Right lobe of liver (tissue), 6 donors: ENCODE results near the gene CNTN3. TPM values are rescaled to one million over a fixed set of nuclear protein-coding genes. Genes with fewer than 3 reads are reported as not detected.

Source experiments
- ATAC-seq, 4 donors: fragments of 200-7000 bp; cut with Tn5 transposase; one replicate each; pipeline ENCODE4 v1.9.1; 2020; ENCODE audit warnings: mild to moderate bottlenecking in 4 of 4, moderate library complexity in 4 of 4
- DNase-seq, 3 donors: peaks; one replicate each; pipeline ENCODE4 v3.0.0-alpha.2; 2020
- H3K27ac ChIP-seq, 3 donors: fragments of 200-600 bp; one replicate each; pipeline ENCODE4 v1.8.0; 2022
- H3K27me3 ChIP-seq, 2 donors: fragments of 200-600 bp; one replicate each; pipeline ENCODE4 v1.8.0; 2022
- H3K36me3 ChIP-seq, 4 donors: fragments of 200-600 bp; sonication (generic) in 1 of 4; one replicate each; pipeline versions ENCODE4 v1.5.1 to v1.8.0; 2017 to 2022; ENCODE audit warnings: control low read depth in 1 of 4
- H3K4me1 ChIP-seq, 4 donors: fragments of 200-600 bp; sonication (generic) in 1 of 4; one replicate each; pipeline versions ENCODE4 v1.5.1 to v1.8.0; 2017 to 2022; ENCODE audit warnings: control low read depth in 1 of 4
- H3K4me3 ChIP-seq, 3 donors: fragments of 200-600 bp; one replicate each; pipeline ENCODE4 v1.8.0; 2022
- H3K9me3 ChIP-seq, 4 donors: fragments of 200-600 bp; sonication (generic) in 1 of 4; one replicate each; pipeline versions ENCODE4 v1.5.1 to v1.8.0; 2017 to 2022; ENCODE audit warnings: control low read depth in 1 of 4
- POLR2A ChIP-seq: fragments of 450-650 bp; IDR thresholded peaks from one replicate; pipeline ENCODE4 v1.6.1; 2017; ENCODE audit warnings: antibody characterized with exemption, mild to moderate bottlenecking
- WGBS: methylation state at CpG from one replicate; pipeline ENCODE4 v1.1.6; 2018; ENCODE audit warnings: low coverage, low lambda C conversion rate; ENCODE audit not compliant: insufficient coverage; ENCODE audit errors: missing lambda C conversion rate; 5-methylcytosine and 5-hydroxymethylcytosine counted together
- intact Hi-C, 2 donors: fragments of 100-400 bp; cut with DNase I; formaldehyde crosslinking; loops; one replicate each; pipeline versions ENCODE4 v1.11.2 to v1.14.1; 2022
- long read RNA-seq: library from polyadenylated mRNA; unstranded; transcript quantifications from one replicate; pipeline ENCODE4 v2.0.0, GENCODE V29; 2019
- total RNA-seq, 6 experiments: library from RNA; depleted of rRNA in 2 of 6; stranded (reverse); fragments of >200 nt in 2 of 6; fragmentation: NEBNext Ultra II Directional in 3 of 6; extraction: Animal tissue kit (Norgen Biotek cat#: 25700) in 3 of 6; gene quantifications; one replicate each; pipeline versions ENCODE4 v1.1.0 to v1.2.4, GENCODE V29; 2016 to 2023
- TF ChIP-seq, protein P1 (sequence below), 4 donors: fragments of 200-600 bp in 3 of 4; fragments of 450-650 bp in 1 of 4; IDR thresholded peaks; one replicate each; pipeline versions ENCODE4 v1.5.1 to v1.8.0; 2016 to 2022; ENCODE audit warnings: antibody characterized with exemption in 4 of 4, mild to moderate bottlenecking in 2 of 4
- donor health status: DM: no; HTN: yes; CAD: no.
- donor health status: DM: no; HTN: no; CAD: no.
- donor health status: DM: no; HTN: no; CAD: no.
- donor health status: DM: no; HTN: yes; CAD: no.
- donor health status: DM: no; HTN: yes; CAD: no.

CNTN3 gene
- 1 to 10 TPM; 2.3 to 6.2 (median 4.3) TPM for total RNA-seq
- long read RNA-seq: 0 reads

GRCh38 chr3:74614107-74614967, at the start of gene CNTN3:
Gene CNTN3 (minus strand): TSS chr3:74614659. CDS start chr3:74521112, 93,547 bp downstream.
- intact Hi-C loops: no loop called here

DNA sequence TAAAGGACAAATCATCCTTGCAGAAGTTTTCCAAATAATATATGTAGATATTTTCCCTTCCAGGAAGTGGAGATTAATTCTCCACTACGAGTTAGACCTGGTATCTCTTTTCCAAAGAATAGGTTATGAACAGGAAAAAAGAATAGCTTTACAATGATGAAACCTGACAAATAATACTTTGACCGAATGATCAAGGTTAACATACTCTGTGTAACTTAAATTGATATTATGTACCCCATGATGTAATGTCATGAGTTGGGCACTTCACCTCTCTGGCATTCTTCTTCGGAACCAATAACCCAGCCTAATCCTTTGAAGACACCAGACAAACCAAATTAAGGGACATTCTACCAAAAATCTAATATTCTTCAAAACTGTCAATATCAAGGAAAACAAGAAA, 48.7 kb upstream of the CNTN3 start:
- DNase-seq (no peak), ATAC-seq (peak in 2 of 4 donors; percentile 39 to 74)
- intact Hi-C loops: no loop called here
- Histone ChIP-seq H3K36me3 (no peaks in the 10 kb centered on the region), H3K4me3 (no peak overlapping the region), H3K27ac (no peak overlapping the region), H3K4me1 (no peaks in the 10 kb centered on the region), H3K27me3 (no peaks in the 10 kb centered on the region), H3K9me3 (no peaks in the 10 kb centered on the region)
- 33% methylated on average over 3 of the region's 3 CpGs for WGBS
- TF ChIP-seq POLR2A: no peak
- TF ChIP-seq, protein P1, sequence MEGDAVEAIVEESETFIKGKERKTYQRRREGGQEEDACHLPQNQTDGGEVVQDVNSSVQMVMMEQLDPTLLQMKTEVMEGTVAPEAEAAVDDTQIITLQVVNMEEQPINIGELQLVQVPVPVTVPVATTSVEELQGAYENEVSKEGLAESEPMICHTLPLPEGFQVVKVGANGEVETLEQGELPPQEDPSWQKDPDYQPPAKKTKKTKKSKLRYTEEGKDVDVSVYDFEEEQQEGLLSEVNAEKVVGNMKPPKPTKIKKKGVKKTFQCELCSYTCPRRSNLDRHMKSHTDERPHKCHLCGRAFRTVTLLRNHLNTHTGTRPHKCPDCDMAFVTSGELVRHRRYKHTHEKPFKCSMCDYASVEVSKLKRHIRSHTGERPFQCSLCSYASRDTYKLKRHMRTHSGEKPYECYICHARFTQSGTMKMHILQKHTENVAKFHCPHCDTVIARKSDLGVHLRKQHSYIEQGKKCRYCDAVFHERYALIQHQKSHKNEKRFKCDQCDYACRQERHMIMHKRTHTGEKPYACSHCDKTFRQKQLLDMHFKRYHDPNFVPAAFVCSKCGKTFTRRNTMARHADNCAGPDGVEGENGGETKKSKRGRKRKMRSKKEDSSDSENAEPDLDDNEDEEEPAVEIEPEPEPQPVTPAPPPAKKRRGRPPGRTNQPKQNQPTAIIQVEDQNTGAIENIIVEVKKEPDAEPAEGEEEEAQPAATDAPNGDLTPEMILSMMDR (IDR thresholded peaks at IDR 0.05): no peak

More at GRCh38 chr3:74614107-74614967, at the start of gene CNTN3:
- DNase-seq (peak; percentile 56 to 73 (median 64)), ATAC-seq (peak; percentile 80 to 92 (median 86))
- H3K9me3 ChIP-seq: no peaks in the 10 kb centered on the region
- H3K36me3 ChIP-seq: no peaks in the 10 kb centered on the region
- 6% methylated on average over 3 of the region's 108 CpGs for WGBS
- peak within 1 kb of the TSS in 2 of 3 donors; percentile 24 to 33 for H3K27ac ChIP-seq
- H3K4me1 ChIP-seq: no peaks in the 10 kb centered on the region
- no peaks in the 10 kb centered on the region for H3K27me3 ChIP-seq
- peak within 1 kb of the TSS; percentile 37 to 55 (median 51) for H3K4me3 ChIP-seq
- TF ChIP-seq, protein P1 (IDR thresholded peaks at IDR 0.05): no peak
- peak; percentile 54 for TF ChIP-seq POLR2A

DNA sequence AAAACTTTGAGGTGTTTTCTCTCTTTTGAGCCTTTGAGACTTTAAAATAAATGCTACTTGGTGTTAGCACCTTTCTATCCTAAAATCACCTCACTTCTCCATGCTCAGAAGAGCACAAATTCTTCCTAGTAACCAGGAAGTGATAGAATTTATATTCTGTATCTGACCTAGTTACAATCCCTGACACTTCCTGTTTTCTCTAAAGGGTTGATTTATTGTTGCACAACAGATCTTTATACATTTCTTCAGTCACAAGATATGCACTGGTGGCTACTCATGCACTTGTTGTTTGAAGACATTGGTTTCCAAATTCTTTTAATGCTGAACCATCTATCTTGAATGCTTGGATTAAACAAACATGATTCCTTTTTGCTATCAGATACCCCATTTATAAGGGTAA, 47.2 kb upstream of the CNTN3 start:
- ATAC-seq (peak in 2 of 4 donors; percentile 43 to 62), DNase-seq (no peak)
- Histone ChIP-seq H3K27me3 (no peaks in the 10 kb centered on the region), H3K4me3 (no peak overlapping the region), H3K27ac (no peak overlapping the region), H3K4me1 (no peaks in the 10 kb centered on the region), H3K36me3 (no peaks in the 10 kb centered on the region), H3K9me3 (no peaks in the 10 kb centered on the region)
- intact Hi-C loops: no loop called here
- TF ChIP-seq, protein P1 (IDR thresholded peaks at IDR 0.05): no peak
- no peak for TF ChIP-seq POLR2A

DNA sequence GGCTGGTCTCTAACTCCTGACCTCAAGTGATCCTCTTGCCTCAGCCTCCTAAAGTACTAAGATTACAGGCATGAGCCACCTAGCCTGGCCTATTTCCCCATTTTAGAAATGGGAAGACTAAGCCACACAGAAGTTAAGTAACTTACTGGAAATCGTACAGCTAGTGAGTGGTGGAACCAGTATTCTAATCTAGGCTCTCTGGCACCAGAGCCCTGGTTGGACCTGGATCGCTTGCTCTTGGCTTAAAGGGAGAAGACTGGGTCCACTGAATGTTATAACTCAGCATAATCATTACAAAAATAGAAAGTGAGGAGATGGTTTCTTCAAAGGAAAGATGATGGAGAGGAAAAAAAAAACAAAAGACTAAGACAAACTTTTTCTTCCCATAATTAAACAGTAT, 37.4 kb upstream of the CNTN3 start:
- TF ChIP-seq POLR2A: no peak
- TF ChIP-seq, protein P1 (IDR thresholded peaks at IDR 0.05): no peak
- H3K36me3 ChIP-seq: no peaks in the 10 kb centered on the region
- no peaks in the 10 kb centered on the region for H3K4me1 ChIP-seq
- no peak overlapping the region for H3K4me3 ChIP-seq
- ATAC-seq (no peak), DNase-seq (no peak)
- H3K27me3 ChIP-seq: no peaks in the 10 kb centered on the region
- 81% methylated on average over 2 of the region's 2 CpGs for WGBS
- no peak overlapping the region for H3K27ac ChIP-seq
- H3K9me3 ChIP-seq: no peaks in the 10 kb centered on the region
- intact Hi-C loops: no loop called here
